ENCODE measurements around the gene UQCR10. TPM values are rescaled to one million over a fixed set of nuclear protein-coding genes. Genes with fewer than 3 reads are reported as not detected.

UQCR10 gene
- total RNA-seq, 4 donors from 2014 or later, result 119 to 261 (median 179) TPM

DNA sequence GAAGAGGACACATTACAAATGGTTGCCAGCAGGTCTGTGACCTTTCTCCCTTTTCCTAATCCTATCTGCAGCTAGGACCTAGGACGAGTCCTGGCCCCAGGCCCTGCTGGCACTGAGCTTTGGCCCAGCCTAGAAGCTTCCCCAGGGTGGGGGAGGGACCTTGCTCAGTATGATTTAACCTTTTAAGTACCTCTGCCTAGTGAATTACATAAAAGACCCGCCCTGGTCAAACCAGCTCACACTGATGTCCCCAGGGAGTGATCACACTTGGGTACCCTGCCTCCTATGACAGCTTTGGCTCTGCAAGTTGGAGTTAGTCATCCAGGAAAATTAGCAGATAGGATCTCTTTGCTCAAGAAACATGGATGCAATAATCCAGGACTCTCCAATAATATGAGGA lies 49.0 kb downstream of the UQCR10 start:
- peaks cover 39 to 46% of the 10 kb centered on the region in 2 donors for H3K4me1 ChIP-seq
- ATAC-seq, result peak in 1 of 2 donors; percentile 31
- no peaks in the 10 kb centered on the region for H3K9me3 ChIP-seq
- H3K4me3 ChIP-seq, result no peak overlapping the region
- DNase-seq, result peak in 1 of 2 donors; percentile 69
- no peak for TF ChIP-seq CTCF (IDR thresholded peaks at IDR 0.05 in 4 of 5, conservative IDR thresholded peaks at IDR 0.05 in 1 of 5)
- TF ChIP-seq POLR2A (IDR thresholded peaks at IDR 0.05), result no peak
- peaks cover 0 to 67% of the 10 kb centered on the region in 2 donors for H3K36me3 ChIP-seq
- H3K27ac ChIP-seq, result peak overlapping the region; percentile 80 to 87 (median 84)
- in situ Hi-C loops (cut with MboI; ENCODE audit: low sequenced_read_pairs in 4 of 4) (no loop called here), intact Hi-C loops (cut with DNase I; ENCODE audit: low total_unique reads) (no loop called here)
- no peaks in the 10 kb centered on the region for H3K27me3 ChIP-seq

GRCh38 chr22:29816539-29816938 lies 49.4 kb downstream of the UQCR10 start:
- no peak overlapping the region for H3K4me3 ChIP-seq
- no peaks in the 10 kb centered on the region for H3K9me3 ChIP-seq
- DNase-seq (no peak), ATAC-seq (peak in 1 of 2 donors; percentile 6)
- intact Hi-C loops (cut with DNase I; ENCODE audit: low total_unique reads), result no loop called here
- peak overlapping the region; percentile 80 to 87 (median 84) for H3K27ac ChIP-seq
- H3K27me3 ChIP-seq, result no peaks in the 10 kb centered on the region
- in situ Hi-C loops (cut with MboI; ENCODE audit: low sequenced_read_pairs in 4 of 4), result no loop called here
- peaks cover 0 to 67% of the 10 kb centered on the region in 2 donors for H3K36me3 ChIP-seq
- peaks cover 39 to 46% of the 10 kb centered on the region in 2 donors for H3K4me1 ChIP-seq
- TF ChIP-seq CTCF (IDR thresholded peaks at IDR 0.05 in 4 of 5, conservative IDR thresholded peaks at IDR 0.05 in 1 of 5) (no peak), POLR2A (IDR thresholded peaks at IDR 0.05) (no peak)

GRCh38 chr22:29816980-29817379 lies 49.8 kb downstream of the UQCR10 start:
- Histone ChIP-seq H3K27me3 (no peaks in the 10 kb centered on the region), H3K4me1 (peaks cover 39 to 46% of the 10 kb centered on the region in 2 donors), H3K9me3 (no peaks in the 10 kb centered on the region), H3K27ac (peak overlapping the region; percentile 80 to 87 (median 84)), H3K36me3 (peaks cover 0 to 67% of the 10 kb centered on the region in 2 donors), H3K4me3 (no peak overlapping the region)
- in situ Hi-C loops (cut with MboI; ENCODE audit: low sequenced_read_pairs in 4 of 4) (no loop called here), intact Hi-C loops (cut with DNase I; ENCODE audit: low total_unique reads) (no loop called here)
- TF ChIP-seq CTCF (IDR thresholded peaks at IDR 0.05 in 4 of 5, conservative IDR thresholded peaks at IDR 0.05 in 1 of 5) (no peak), POLR2A (IDR thresholded peaks at IDR 0.05) (no peak)
- DNase-seq (no peak), ATAC-seq (no peak)

DNA sequence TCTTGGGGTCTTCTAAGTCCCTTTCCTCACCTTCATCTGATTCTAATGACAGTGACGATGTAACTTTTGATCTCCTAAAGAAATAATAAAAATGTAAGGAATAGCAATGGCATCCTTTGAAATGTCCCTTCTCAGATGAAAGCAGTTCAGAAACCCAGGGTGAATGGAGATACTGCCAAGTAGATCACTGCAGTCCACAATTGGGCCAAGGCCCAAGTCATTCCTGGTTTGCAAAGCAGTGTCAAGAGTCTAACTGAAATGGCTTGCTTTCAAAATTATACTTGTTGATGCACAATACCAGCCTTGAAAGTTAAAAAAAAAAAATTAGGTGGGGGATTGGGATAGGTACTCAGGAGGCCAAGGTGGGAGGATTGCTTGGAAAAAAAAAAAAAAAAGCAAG lies 50.6 kb downstream of the UQCR10 start:
- no peak for ATAC-seq
- in situ Hi-C loops (cut with MboI; ENCODE audit: low sequenced_read_pairs in 4 of 4), result no loop called here
- Histone ChIP-seq H3K9me3 (no peaks in the 10 kb centered on the region), H3K27ac (peak overlapping the region; percentile 80 to 87 (median 84)), H3K27me3 (no peaks in the 10 kb centered on the region), H3K4me3 (no peak overlapping the region), H3K4me1 (peaks cover 39 to 46% of the 10 kb centered on the region in 2 donors), H3K36me3 (peaks cover 0 to 66% of the 10 kb centered on the region in 2 donors)
- no peak for DNase-seq
- no peak for TF ChIP-seq POLR2A (IDR thresholded peaks at IDR 0.05)
- intact Hi-C loops (cut with DNase I; ENCODE audit: low total_unique reads), result no loop called here

DNA sequence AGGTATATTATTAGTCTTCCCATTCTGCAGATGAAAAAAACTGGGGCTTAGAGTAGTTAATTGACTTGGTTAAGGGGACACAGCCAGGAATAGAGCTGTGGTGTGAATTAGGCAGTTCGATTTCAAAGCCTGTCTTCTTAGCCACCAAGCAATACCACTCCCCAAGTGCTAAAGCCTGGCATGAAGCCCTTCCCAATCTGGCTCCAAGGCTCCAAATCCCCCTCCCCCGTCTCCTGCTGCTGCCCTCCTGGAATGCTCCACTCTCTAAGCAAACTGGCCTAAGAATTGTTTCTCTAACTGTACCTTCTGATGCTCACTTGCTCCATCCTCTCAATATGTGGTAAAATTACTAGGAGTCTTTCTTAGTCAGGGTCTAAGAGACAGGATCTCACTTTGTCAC lies 52.3 kb downstream of the UQCR10 start:
- peaks cover 27 to 37% of the 10 kb centered on the region in 2 donors for H3K4me1 ChIP-seq
- in situ Hi-C loops (cut with MboI; ENCODE audit: low sequenced_read_pairs in 4 of 4) (no loop called here), intact Hi-C loops (cut with DNase I; ENCODE audit: low total_unique reads) (no loop called here)
- ATAC-seq, result no peak
- no peak for DNase-seq
- H3K4me3 ChIP-seq, result no peak overlapping the region
- H3K27ac ChIP-seq, result no peak overlapping the region
- TF ChIP-seq POLR2A (IDR thresholded peaks at IDR 0.05), result no peak
- no peak for TF ChIP-seq CTCF (IDR thresholded peaks at IDR 0.05 in 4 of 5, conservative IDR thresholded peaks at IDR 0.05 in 1 of 5)
- peaks cover 0 to 68% of the 10 kb centered on the region in 2 donors for H3K36me3 ChIP-seq
- H3K9me3 ChIP-seq, result no peaks in the 10 kb centered on the region
- H3K27me3 ChIP-seq, result no peaks in the 10 kb centered on the region

Other genes starting within 250 kb of the UQCR10 start
- gene THOC5, start 213.6 kb upstream of the UQCR10 start, total RNA-seq, result 10 to 100 TPM; 38.4 to 71.4 (median 56.3) TPM
- 1 to 10 TPM; 1.5 to 5.0 (median 2.0) TPM for gene NIPSNAP1, start 186.3 kb upstream of the UQCR10 start, total RNA-seq
- gene NF2, start 163.7 kb upstream of the UQCR10 start, total RNA-seq, result 10 to 100 TPM; 34.7 to 66.3 (median 48.2) TPM
- not detected for gene CABP7, start 47.4 kb upstream of the UQCR10 start, total RNA-seq
- 10 to 100 TPM; 23.8 to 38.6 (median 33.8) TPM for gene ZMAT5, start 362 bp upstream of the UQCR10 start, total RNA-seq
- 10 to 100 TPM; 26.4 to 45.2 (median 35.6) TPM for gene ASCC2, start 70.9 kb downstream of the UQCR10 start, total RNA-seq
- gene MTMR3, start 115.8 kb downstream of the UQCR10 start, total RNA-seq, result 10 to 100 TPM; 36.6 to 42.1 (median 37.1) TPM

Data from gastrocnemius medialis (tissue), 4 donors.